Measurements from ENCODE around the gene MLX. TPM values are rescaled to one million over a fixed set of nuclear protein-coding genes. Genes with fewer than 3 reads are reported as not detected.
A peak's percentile ranks its signal among the peaks of the same experiment; 100 is the strongest.

MLX gene
- total RNA-seq, 2 experiments from 2014 or later: 29.2 to 32.1 TPM

DNA sequence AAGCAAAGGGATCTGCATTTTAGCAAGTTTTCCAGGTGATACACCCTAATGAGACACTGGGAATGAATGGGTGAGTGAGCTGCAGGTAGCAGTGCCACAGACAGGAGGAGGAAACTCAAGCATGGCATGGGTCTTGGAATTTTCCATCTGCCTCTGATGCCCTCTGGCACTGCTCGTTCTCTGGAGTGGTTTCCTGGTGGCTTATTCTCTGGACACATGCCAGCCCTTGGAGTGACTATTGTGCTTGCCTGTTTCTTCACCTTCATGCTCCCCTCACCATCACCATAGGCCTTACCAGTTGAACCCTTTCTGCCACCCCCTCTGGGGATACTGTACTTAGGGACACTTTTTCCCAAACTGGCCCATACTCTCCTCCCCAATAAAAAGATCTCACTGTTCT, 3.4 kb upstream of the MLX start:
- intact Hi-C loops (cut with DNase I, micrococcal nuclease): loop anchor here in 1 of 2 experiments (2.0 kb wide), 1 partner anchor 27 kb away; the partner anchor contains the start of gene NAGLU
- Mint-ChIP-seq H3K4me3 (peak overlapping the region; percentile 90), H3K27me3 (no peaks in the 10 kb centered on the region), H3K4me1 (ENCODE audit: low read depth) (peaks cover 39% of the 10 kb centered on the region), H3K27ac (peak overlapping the region; percentile 96), H3K36me3 (ENCODE audit: low read depth) (peaks cover 52% of the 10 kb centered on the region), H3K9me3 (no peaks in the 10 kb centered on the region)
- Histone ChIP-seq H3K9me3 (ENCODE audit: control insufficient read depth in 1 of 2, insufficient read depth in 1 of 2, low read length in 2 of 2) (no peaks in the 10 kb centered on the region), H3K27me3 (ENCODE audit: control insufficient read depth in 1 of 2, insufficient read depth in 2 of 2, low read length in 2 of 2) (no peaks in the 10 kb centered on the region), H3K4me1 (ENCODE audit: insufficient read depth, low read length) (peaks cover 59% of the 10 kb centered on the region), H3K27ac (ENCODE audit: low read depth in 1 of 2, low read length in 2 of 2) (no peak overlapping the region), H3K4me3 (ENCODE audit: low read length) (no peak overlapping the region), H3K36me3 (ENCODE audit: insufficient read depth, low read length) (peaks cover 35% of the 10 kb centered on the region)
- CTCF ChIA-PET: no interaction called here
- POLR2A ChIA-PET: interaction anchor here (1.7 kb wide), 1 partner anchor 9 kb away, joined by 9 read pairs; no protein-coding TSS in a partner anchor
- ATAC-seq (ENCODE audit: poor library complexity): no peak
- TF ChIP-seq, protein P1, sequence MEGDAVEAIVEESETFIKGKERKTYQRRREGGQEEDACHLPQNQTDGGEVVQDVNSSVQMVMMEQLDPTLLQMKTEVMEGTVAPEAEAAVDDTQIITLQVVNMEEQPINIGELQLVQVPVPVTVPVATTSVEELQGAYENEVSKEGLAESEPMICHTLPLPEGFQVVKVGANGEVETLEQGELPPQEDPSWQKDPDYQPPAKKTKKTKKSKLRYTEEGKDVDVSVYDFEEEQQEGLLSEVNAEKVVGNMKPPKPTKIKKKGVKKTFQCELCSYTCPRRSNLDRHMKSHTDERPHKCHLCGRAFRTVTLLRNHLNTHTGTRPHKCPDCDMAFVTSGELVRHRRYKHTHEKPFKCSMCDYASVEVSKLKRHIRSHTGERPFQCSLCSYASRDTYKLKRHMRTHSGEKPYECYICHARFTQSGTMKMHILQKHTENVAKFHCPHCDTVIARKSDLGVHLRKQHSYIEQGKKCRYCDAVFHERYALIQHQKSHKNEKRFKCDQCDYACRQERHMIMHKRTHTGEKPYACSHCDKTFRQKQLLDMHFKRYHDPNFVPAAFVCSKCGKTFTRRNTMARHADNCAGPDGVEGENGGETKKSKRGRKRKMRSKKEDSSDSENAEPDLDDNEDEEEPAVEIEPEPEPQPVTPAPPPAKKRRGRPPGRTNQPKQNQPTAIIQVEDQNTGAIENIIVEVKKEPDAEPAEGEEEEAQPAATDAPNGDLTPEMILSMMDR (IDR thresholded peaks at IDR 0.05): no peak
- no peak for DNase-seq

DNA sequence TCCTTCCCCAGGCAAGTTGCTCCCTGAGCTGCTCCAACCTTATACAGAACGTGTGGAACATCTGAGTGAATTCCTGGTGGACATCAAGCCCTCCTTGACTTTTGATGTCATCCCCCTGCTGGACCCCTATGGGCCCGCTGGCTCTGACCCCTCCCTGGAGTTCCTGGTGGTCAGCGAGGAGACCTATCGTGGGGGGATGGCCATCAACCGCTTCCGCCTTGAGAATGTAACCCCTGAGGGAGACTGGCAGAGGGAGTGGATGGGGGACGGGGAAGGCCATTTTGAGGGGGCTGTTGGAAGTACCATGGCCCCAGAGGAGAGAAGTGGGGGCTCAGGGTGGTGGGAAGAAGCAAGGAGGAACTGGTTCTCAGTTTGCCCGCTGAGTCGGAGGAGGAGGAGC, 3.0 kb upstream of the MLX start:
- Histone ChIP-seq H3K27ac (ENCODE audit: low read depth in 1 of 2, low read length in 2 of 2) (no peak overlapping the region), H3K9me3 (ENCODE audit: control insufficient read depth in 1 of 2, insufficient read depth in 1 of 2, low read length in 2 of 2) (no peaks in the 10 kb centered on the region), H3K27me3 (ENCODE audit: control insufficient read depth in 1 of 2, insufficient read depth in 2 of 2, low read length in 2 of 2) (no peaks in the 10 kb centered on the region), H3K36me3 (ENCODE audit: insufficient read depth, low read length) (peaks cover 39% of the 10 kb centered on the region), H3K4me1 (ENCODE audit: insufficient read depth, low read length) (peaks cover 64% of the 10 kb centered on the region), H3K4me3 (ENCODE audit: low read length) (no peak overlapping the region)
- peaks cover 56% of the 10 kb centered on the region for H3K36me3 Mint-ChIP-seq (ENCODE audit: low read depth)
- peaks cover 39% of the 10 kb centered on the region for H3K4me1 Mint-ChIP-seq (ENCODE audit: low read depth)
- no peaks in the 10 kb centered on the region for H3K27me3 Mint-ChIP-seq
- peak overlapping the region; percentile 90 for H3K4me3 Mint-ChIP-seq
- intact Hi-C loops (cut with DNase I, micrococcal nuclease): loop anchor here in 1 of 2 experiments (2.0 kb wide), 1 partner anchor 27 kb away; the partner anchor contains the start of gene NAGLU
- ChIA-PET CTCF (no interaction called here), POLR2A (interaction anchor here (1.7 kb wide), 1 partner anchor 9 kb away, joined by 9 read pairs; no protein-coding TSS in a partner anchor)
- H3K27ac Mint-ChIP-seq: peak overlapping the region; percentile 96
- no peaks in the 10 kb centered on the region for H3K9me3 Mint-ChIP-seq
- DNase-seq: peak in 1 of 14 experiments; percentile 16
- ATAC-seq (ENCODE audit: poor library complexity): no peak
- TF ChIP-seq, protein P1 (IDR thresholded peaks at IDR 0.05): no peak

DNA sequence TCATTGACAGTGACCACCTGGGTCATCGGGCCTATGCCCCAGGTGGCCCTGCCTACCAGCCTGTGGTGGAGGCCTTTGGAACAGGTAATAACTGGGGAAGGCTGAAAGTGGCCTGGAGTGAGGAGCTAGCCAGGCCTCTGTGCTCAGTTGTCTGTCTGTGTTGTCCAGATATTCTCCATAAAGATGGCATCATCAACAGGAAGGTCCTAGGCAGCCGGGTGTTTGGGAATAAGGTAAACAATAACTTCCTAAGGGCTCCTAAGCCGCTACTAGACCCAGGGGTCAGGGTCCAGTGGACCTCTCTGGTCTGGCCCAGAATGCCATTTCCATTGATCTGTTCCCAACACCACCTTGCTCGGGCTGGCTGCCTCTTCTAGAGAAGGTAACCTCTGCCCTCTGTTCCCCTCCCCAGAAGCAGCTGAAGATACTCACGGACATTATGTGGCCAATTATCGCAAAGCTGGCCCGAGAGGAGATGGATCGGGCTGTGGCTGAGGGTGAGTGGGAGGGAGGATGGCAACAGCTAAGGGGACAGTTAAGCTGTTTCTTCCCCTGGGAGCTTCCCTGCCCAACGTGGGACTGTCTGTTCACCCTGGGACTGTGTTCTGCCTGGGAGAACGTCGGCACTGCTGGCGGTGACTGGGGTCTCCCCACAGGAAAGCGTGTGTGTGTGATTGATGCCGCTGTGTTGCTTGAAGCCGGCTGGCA, 1.9 kb upstream of the MLX start:
- ATAC-seq (ENCODE audit: poor library complexity) (no peak), DNase-seq (no peak)
- H3K4me1 ChIP-seq (ENCODE audit: insufficient read depth, low read length): peaks cover 69% of the 10 kb centered on the region
- Mint-ChIP-seq H3K36me3 (ENCODE audit: low read depth) (peaks cover 66% of the 10 kb centered on the region), H3K27ac (peak overlapping the region; percentile 96), H3K27me3 (no peaks in the 10 kb centered on the region), H3K4me3 (peak overlapping the region; percentile 90), H3K9me3 (no peaks in the 10 kb centered on the region), H3K4me1 (ENCODE audit: low read depth) (peaks cover 47% of the 10 kb centered on the region)
- H3K9me3 ChIP-seq (ENCODE audit: control insufficient read depth in 1 of 2, insufficient read depth in 1 of 2, low read length in 2 of 2): no peaks in the 10 kb centered on the region
- ChIA-PET POLR2A (interaction anchor here (0.9 to 1.1 kb wide), 2 partner anchors 11 to 44 kb away, joined by 3 read pairs; partner anchors contain the start of genes RETREG3 and TUBG1), CTCF (interaction anchor here (0.5 to 1.4 kb wide), 2 partner anchors 14 to 832 kb away, joined by 3 to 4 read pairs; no protein-coding TSS in a partner anchor)
- intact Hi-C loops (cut with DNase I, micrococcal nuclease): no loop called here
- no peak overlapping the region for H3K27ac ChIP-seq (ENCODE audit: low read depth in 1 of 2, low read length in 2 of 2)
- no peak overlapping the region for H3K4me3 ChIP-seq (ENCODE audit: low read length)
- H3K36me3 ChIP-seq (ENCODE audit: insufficient read depth, low read length): peaks cover 49% of the 10 kb centered on the region
- TF ChIP-seq, protein P1 (IDR thresholded peaks at IDR 0.05): no peak
- no peaks in the 10 kb centered on the region for H3K27me3 ChIP-seq (ENCODE audit: control insufficient read depth in 1 of 2, insufficient read depth in 2 of 2, low read length in 2 of 2)
